Adrenal gland (tissue), 12 donors: ENCODE measurements around the gene SHISA6. TPM values are rescaled to one million over a fixed set of nuclear protein-coding genes. Genes with fewer than 3 reads are reported as not detected.
A peak's percentile ranks its signal among the peaks of the same experiment; 100 is the strongest.

ENCODE experiments used
- DNase-seq, 7 donors: peaks; one replicate each; pipeline ENCODE4 v3.0.0-alpha.2; 2019 to 2020
- H3K27ac ChIP-seq, 5 donors: fragments of 200-600 bp; sonication (generic) in 4 of 5; 1 replicate in 3 of 5; 2 replicates in 2 of 5; pipeline versions ENCODE4 v1.5.1 to v1.8.0; 2016 to 2020; ENCODE audit warnings: mild to moderate bottlenecking in 1 of 5
- H3K27me3 ChIP-seq: fragments of 200-600 bp; 2 replicates; pipeline ENCODE4 v1.8.0; 2021
- H3K36me3 ChIP-seq, 2 donors: fragments of 200-600 bp; replicated peaks in 1 of 2; 1 replicate in 1 of 2; 2 replicates in 1 of 2; pipeline versions ENCODE4 v1.5.1 to v1.8.0; 2018 to 2022
- H3K4me1 ChIP-seq, 2 donors: fragments of 200-600 bp; replicated peaks in 1 of 2; 1 replicate in 1 of 2; 2 replicates in 1 of 2; pipeline versions ENCODE4 v1.5.1 to v1.8.0; 2018 to 2021
- H3K4me3 ChIP-seq, 4 donors: fragments of 200-600 bp; sonication (generic) in 3 of 4; one replicate each; pipeline ENCODE4 v1.5.1; 2016 to 2018
- H3K9me3 ChIP-seq, 3 donors: fragments of 200-600 bp; sonication (generic) in 1 of 3; replicated peaks in 1 of 3; 1 replicate in 2 of 3; 2 replicates in 1 of 3; pipeline versions ENCODE4 v1.5.1 to v1.8.0; 2016 to 2021
- POLR2A ChIP-seq, 2 donors: fragments of 450-650 bp; IDR thresholded peaks; one replicate each; pipeline ENCODE4 v1.6.1; 2017; ENCODE audit warnings: antibody characterized with exemption in 2 of 2, mild to moderate bottlenecking in 2 of 2, moderate library complexity in 1 of 2
- WGBS, 4 donors: extraction: QIAGEN DNeasy Blood & Tissue Kit in 2 of 4; methylation state at CpG; one replicate each; pipeline versions ENCODE4 v1.1.5 to v1.1.7; 2013 to 2017; 5-methylcytosine and 5-hydroxymethylcytosine counted together
- intact Hi-C, 2 donors: fragments of 100-400 bp; cut with DNase I; formaldehyde crosslinking; loops; one replicate each; pipeline versions ENCODE4 v1.14.1 to v1.15.0; 2022 to 2023
- polyA plus RNA-seq, 3 donors: library from polyadenylated mRNA; stranded (reverse); fragments of 200-250 nt in 2 of 3; fragments of 350-450 nt in 1 of 3; fragmentation: Illumina TruSeq in 1 of 3; extraction: RNeasy Lipid Tissue Mini Kit (QIAGEN cat#74804) in 1 of 3; gene quantifications; one replicate each; pipeline ENCODE4 v1.2.3, GENCODE V29; 2013 to 2014
- total RNA-seq, 9 donors: library from RNA; depleted of rRNA in 4 of 9; stranded (reverse); fragments of >200 nt in 4 of 9; fragments of 120-200 nt in 1 of 9; fragmentation: NEBNext Ultra II Directional in 1 of 9; extraction: Animal tissue kit (Norgen Biotek cat#: 25700) in 1 of 9; gene quantifications; one replicate each; pipeline versions ENCODE4 v1.1.0 to v1.2.4, GENCODE V29; 2013 to 2023
- TF ChIP-seq, protein P1 (sequence below), 6 experiments: fragments of 450-650 bp in 4 of 6; fragments of 200-600 bp in 2 of 6; sonication (generic) in 1 of 6; IDR thresholded peaks; 1 replicate in 5 of 6; 2 replicates in 1 of 6; pipeline versions ENCODE4 v1.5.1 to v1.8.0; 2016 to 2021; ENCODE audit warnings: antibody characterized with exemption in 6 of 6, mild to moderate bottlenecking in 2 of 6, moderate library complexity in 1 of 6
- donor health status: healthy with polysubstance abuse.
- donor health status: Bipolar disorder and iron deficiency.
- donor health status: DM: yes; HTN: yes; CAD: no.
- donor health status: DM: no; HTN: no; CAD: no.
- donor health status: DM: no; HTN: no; CAD: no.
- donor health status: DM: yes; HTN: yes; CAD: no.

The SHISA6 gene
- total and polyA plus RNA-seq, 12 donors = 0.09 to 2.0 (median 0.57) TPM

- Histone ChIP-seq H3K36me3 (no peaks in the 10 kb centered on the region), H3K4me1 (no peaks in the 10 kb centered on the region), H3K27me3 (no peaks in the 10 kb centered on the region), H3K27ac (no peak overlapping the region), H3K4me3 (no peak overlapping the region), H3K9me3 (no peaks in the 10 kb centered on the region)
- DNase-seq = no peak
- TF ChIP-seq, protein P1, sequence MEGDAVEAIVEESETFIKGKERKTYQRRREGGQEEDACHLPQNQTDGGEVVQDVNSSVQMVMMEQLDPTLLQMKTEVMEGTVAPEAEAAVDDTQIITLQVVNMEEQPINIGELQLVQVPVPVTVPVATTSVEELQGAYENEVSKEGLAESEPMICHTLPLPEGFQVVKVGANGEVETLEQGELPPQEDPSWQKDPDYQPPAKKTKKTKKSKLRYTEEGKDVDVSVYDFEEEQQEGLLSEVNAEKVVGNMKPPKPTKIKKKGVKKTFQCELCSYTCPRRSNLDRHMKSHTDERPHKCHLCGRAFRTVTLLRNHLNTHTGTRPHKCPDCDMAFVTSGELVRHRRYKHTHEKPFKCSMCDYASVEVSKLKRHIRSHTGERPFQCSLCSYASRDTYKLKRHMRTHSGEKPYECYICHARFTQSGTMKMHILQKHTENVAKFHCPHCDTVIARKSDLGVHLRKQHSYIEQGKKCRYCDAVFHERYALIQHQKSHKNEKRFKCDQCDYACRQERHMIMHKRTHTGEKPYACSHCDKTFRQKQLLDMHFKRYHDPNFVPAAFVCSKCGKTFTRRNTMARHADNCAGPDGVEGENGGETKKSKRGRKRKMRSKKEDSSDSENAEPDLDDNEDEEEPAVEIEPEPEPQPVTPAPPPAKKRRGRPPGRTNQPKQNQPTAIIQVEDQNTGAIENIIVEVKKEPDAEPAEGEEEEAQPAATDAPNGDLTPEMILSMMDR (IDR thresholded peaks at IDR 0.05) = no peak
- TF ChIP-seq POLR2A (IDR thresholded peaks at IDR 0.05) = no peak
- intact Hi-C loops = no loop called here
- 62 to 75% (median 74%) methylated on average over 4 of the region's 4 CpGs for WGBS, 4 donors
These were observed 89.0 kb downstream of the SHISA6 start for GRCh38 chr17:11330006-11330405.

DNA sequence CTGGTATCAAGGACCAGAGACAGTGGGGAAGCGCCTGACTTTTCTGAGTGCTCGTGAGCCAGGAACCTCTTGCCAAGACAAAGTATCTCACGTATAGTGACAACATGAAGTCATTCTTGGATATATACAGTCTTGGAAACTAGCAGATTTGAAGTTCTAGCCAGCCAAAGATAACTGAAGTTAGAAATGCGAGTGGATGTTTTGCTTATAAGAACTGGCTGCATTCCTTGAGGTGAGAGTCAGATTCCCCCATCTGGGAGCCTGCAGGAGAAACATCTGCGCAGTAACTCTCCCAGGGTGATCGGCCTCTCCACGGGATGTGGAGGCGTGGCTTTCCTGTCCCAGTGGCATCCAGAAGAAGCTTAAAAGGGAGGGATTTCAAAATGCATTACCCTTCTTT, 89.8 kb downstream of the SHISA6 start:
- Histone ChIP-seq H3K4me3 (no peak overlapping the region), H3K4me1 (no peaks in the 10 kb centered on the region), H3K9me3 (no peaks in the 10 kb centered on the region), H3K27me3 (no peaks in the 10 kb centered on the region), H3K27ac (no peak overlapping the region), H3K36me3 (no peaks in the 10 kb centered on the region)
- WGBS, 4 donors = 16 to 22% (median 19%) methylated on average over 8 of the region's 8 CpGs
- no peak for TF ChIP-seq POLR2A (IDR thresholded peaks at IDR 0.05)
- TF ChIP-seq, protein P1 (IDR thresholded peaks at IDR 0.05) = no peak
- intact Hi-C loops = no loop called here
- DNase-seq = peak in 1 of 7 donors; percentile 11

- DNase-seq = no peak
- intact Hi-C loops = no loop called here
- TF ChIP-seq, protein P1 (IDR thresholded peaks at IDR 0.05) = no peak
- TF ChIP-seq POLR2A (IDR thresholded peaks at IDR 0.05) = no peak
- Histone ChIP-seq H3K36me3 (no peaks in the 10 kb centered on the region), H3K4me3 (no peak overlapping the region), H3K27me3 (no peaks in the 10 kb centered on the region), H3K4me1 (no peaks in the 10 kb centered on the region), H3K27ac (no peak overlapping the region), H3K9me3 (no peaks in the 10 kb centered on the region)
- WGBS, 4 donors = 43 to 53% (median 46%) methylated on average over 15 of the region's 15 CpGs
These were observed 90.8 kb downstream of the SHISA6 start for GRCh38 chr17:11331547-11332513.

GRCh38 chr17:11332706-11333105, 91.7 kb downstream of the SHISA6 start:
- Histone ChIP-seq H3K27me3 (no peaks in the 10 kb centered on the region), H3K4me1 (no peaks in the 10 kb centered on the region), H3K36me3 (no peaks in the 10 kb centered on the region), H3K27ac (no peak overlapping the region), H3K9me3 (no peaks in the 10 kb centered on the region), H3K4me3 (no peak overlapping the region)
- DNase-seq = no peak
- intact Hi-C loops = no loop called here
- TF ChIP-seq POLR2A (IDR thresholded peaks at IDR 0.05) = no peak
- TF ChIP-seq, protein P1 (IDR thresholded peaks at IDR 0.05) = no peak
- WGBS, 4 donors = 74 to 84% (median 82%) methylated on average over 5 to 7 of the region's 7 CpGs
